ENCODE results near the gene IGSF21.

Gene IGSF21

DNA sequence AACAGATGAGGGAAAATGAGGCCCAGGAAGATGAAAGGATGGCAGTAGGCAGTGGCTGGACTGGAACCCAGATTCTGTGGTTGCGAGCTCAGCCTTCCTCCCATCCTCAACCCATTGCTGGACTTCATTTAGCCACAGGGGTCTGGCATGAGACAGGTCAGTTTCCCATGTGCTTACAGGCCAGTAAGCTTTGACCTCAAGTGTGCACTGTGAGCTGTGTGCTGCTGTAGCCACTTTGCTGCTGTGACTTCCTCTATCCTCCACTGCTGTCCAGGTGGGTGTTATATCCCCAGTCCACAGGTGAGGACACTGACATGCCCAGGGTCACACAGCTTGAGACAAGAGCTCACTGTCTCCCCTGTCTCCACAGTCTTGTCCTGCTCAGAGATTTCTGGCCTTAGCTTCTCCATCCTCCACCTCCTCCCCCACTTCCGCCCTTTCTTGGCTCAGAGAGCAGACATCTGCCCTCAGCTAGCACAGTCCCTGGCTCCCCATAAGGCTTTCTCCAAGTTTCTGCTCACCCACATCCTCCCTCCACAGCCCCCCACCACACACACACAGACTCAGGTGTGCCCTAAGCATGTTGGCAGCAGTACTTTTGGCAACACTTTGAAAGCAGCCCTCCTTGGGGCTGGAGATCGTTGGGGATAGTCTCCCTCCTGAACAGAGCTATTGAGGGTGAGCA, 7.3 kb downstream of the IGSF21 start:
- TF ChIP-seq, protein P1, sequence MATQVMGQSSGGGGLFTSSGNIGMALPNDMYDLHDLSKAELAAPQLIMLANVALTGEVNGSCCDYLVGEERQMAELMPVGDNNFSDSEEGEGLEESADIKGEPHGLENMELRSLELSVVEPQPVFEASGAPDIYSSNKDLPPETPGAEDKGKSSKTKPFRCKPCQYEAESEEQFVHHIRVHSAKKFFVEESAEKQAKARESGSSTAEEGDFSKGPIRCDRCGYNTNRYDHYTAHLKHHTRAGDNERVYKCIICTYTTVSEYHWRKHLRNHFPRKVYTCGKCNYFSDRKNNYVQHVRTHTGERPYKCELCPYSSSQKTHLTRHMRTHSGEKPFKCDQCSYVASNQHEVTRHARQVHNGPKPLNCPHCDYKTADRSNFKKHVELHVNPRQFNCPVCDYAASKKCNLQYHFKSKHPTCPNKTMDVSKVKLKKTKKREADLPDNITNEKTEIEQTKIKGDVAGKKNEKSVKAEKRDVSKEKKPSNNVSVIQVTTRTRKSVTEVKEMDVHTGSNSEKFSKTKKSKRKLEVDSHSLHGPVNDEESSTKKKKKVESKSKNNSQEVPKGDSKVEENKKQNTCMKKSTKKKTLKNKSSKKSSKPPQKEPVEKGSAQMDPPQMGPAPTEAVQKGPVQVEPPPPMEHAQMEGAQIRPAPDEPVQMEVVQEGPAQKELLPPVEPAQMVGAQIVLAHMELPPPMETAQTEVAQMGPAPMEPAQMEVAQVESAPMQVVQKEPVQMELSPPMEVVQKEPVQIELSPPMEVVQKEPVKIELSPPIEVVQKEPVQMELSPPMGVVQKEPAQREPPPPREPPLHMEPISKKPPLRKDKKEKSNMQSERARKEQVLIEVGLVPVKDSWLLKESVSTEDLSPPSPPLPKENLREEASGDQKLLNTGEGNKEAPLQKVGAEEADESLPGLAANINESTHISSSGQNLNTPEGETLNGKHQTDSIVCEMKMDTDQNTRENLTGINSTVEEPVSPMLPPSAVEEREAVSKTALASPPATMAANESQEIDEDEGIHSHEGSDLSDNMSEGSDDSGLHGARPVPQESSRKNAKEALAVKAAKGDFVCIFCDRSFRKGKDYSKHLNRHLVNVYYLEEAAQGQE (IDR thresholded peaks at IDR 0.05; ENCODE audit: low read depth) = no peak
- no peak for TF ChIP-seq TCF12 (IDR thresholded peaks at IDR 0.05; ENCODE audit: low read depth)
- no peak for TF ChIP-seq EGR1 (IDR thresholded peaks at IDR 0.05)
- no peak for TF ChIP-seq NFIC (IDR thresholded peaks at IDR 0.05)
- no peak for TF ChIP-seq YY1 (IDR thresholded peaks at IDR 0.05; ENCODE audit: low read depth)
- no peak for TF ChIP-seq FOXM1 (IDR thresholded peaks at IDR 0.05; ENCODE audit: borderline replicate concordance, low read depth)

DNA sequence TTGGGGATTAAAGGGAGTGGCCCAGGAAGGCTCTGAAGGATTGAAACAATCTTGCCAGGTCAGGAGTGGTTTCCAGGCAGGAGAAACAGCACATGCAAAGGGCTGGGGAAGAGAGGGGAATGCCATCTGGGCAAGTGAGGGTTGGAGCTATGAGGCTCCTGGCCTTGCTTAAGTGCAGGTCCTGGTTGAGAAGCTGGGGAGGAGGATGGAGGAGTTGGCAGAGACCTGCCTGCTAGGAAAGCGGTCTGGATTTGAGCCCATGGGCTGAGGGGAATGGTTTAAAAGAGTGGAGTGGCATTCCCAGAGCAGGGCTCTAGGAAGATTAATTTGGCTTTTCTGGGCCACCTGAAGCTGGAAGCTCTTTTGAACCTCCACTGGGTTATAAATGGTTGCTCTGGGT, 9.2 kb downstream of the IGSF21 start:
- TF ChIP-seq EGR1 (IDR thresholded peaks at IDR 0.05) (no peak), EP300 (IDR thresholded peaks at IDR 0.05; ENCODE audit: borderline replicate concordance) (no peak)
- TF ChIP-seq, protein P1 (IDR thresholded peaks at IDR 0.05; ENCODE audit: low read depth) = no peak

DNA sequence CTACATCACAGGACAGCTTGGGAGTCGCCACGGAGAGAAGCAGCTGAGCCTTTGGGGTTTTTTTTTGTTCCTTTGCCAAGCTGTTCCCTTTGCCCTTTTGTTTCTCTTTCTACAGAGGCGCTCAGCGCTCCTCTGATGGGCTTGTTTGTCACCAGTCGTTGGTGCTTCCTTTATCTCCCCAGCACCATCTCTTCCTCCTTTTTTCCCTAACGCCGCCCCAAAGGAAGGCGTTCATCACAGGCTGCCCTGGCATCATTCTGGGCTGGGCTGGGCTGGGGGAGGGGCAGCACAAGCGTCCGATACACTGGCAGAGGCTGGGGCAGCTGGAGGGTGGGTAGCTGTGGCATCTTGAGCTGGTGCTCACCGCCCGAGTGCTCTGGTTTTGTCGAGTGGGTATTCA, 10.5 kb downstream of the IGSF21 start:
- no peak for TF ChIP-seq CEBPB (IDR thresholded peaks at IDR 0.05)

DNA sequence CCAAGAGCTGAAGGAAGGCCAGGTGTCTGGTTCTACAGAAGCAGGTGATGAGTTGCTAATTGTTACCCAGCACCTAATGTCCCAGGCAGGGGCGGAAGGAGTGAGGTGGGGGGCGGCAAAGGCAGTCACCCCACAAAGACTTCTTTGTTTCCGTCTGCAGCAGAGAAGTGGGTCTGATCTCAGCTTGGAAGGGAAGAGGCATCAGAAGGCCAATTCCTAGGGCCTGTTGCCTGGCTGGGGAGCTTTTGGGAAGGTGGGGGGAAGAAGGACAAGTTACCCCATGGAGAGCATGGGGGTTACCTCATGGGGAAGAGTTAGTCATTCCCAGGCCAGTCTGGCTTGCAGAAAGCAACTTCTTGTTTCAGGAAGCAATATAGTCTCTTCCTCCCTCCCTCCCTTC, 10.9 kb downstream of the IGSF21 start:
- TF ChIP-seq EGR1 (IDR thresholded peaks at IDR 0.05) (no peak), NFIC (IDR thresholded peaks at IDR 0.05) (no peak), YY1 (IDR thresholded peaks at IDR 0.05; ENCODE audit: low read depth) (no peak), ZBTB7A (IDR thresholded peaks at IDR 0.05; ENCODE audit: low read depth) (no peak), TEAD4 (IDR thresholded peaks at IDR 0.05) (no peak), RAD21 (IDR thresholded peaks at IDR 0.05; ENCODE audit: low read depth) (no peak), EP300 (IDR thresholded peaks at IDR 0.05; ENCODE audit: borderline replicate concordance) (no peak), TCF12 (IDR thresholded peaks at IDR 0.05; ENCODE audit: low read depth) (no peak)
- TF ChIP-seq, protein P2, sequence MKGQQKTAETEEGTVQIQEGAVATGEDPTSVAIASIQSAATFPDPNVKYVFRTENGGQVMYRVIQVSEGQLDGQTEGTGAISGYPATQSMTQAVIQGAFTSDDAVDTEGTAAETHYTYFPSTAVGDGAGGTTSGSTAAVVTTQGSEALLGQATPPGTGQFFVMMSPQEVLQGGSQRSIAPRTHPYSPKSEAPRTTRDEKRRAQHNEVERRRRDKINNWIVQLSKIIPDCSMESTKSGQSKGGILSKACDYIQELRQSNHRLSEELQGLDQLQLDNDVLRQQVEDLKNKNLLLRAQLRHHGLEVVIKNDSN (IDR thresholded peaks at IDR 0.05) = no peak
- TF ChIP-seq, protein P1 (IDR thresholded peaks at IDR 0.05; ENCODE audit: low read depth) = no peak

DNA sequence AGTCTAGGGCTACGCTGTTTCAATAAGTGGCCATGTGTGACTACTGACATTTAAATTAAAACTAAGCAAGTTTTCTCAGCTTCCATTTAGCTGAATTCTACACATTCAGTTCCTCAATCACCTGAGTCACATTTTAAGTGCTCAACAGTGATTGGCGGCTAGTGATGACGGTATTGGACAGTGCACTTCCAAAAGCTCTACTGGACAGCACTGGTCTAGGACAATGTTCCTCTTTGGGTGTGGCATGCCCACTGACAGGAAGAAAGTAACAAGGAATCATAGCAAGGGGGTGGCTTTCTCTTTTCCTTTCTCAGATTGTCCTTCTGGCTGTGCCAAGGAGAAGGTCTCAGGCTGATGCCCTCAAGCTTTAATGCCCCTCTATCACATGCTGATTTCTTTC, 11.7 kb downstream of the IGSF21 start:
- TF ChIP-seq TEAD4 (IDR thresholded peaks at IDR 0.05) (no peak), TCF12 (IDR thresholded peaks at IDR 0.05; ENCODE audit: low read depth) (no peak), RAD21 (IDR thresholded peaks at IDR 0.05; ENCODE audit: low read depth) (no peak), EP300 (IDR thresholded peaks at IDR 0.05; ENCODE audit: borderline replicate concordance) (no peak), TAF1 (IDR thresholded peaks at IDR 0.05; ENCODE audit: low read depth) (no peak), YY1 (IDR thresholded peaks at IDR 0.05; ENCODE audit: low read depth) (no peak), EGR1 (IDR thresholded peaks at IDR 0.05) (no peak)
- TF ChIP-seq, protein P2 (IDR thresholded peaks at IDR 0.05) = no peak
- TF ChIP-seq, protein P3, sequence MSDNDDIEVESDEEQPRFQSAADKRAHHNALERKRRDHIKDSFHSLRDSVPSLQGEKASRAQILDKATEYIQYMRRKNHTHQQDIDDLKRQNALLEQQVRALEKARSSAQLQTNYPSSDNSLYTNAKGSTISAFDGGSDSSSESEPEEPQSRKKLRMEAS (IDR thresholded peaks at IDR 0.05) = no peak

All from Ishikawa (cell line).